ENCODE results near the gene TMEM91.
A peak's percentile ranks its signal among the peaks of the same experiment; 100 is the strongest.
"Not testable (repeated sequence)": the region's sequence is repeated elsewhere in the genome, so short reads cannot be mapped to it uniquely, and the experiment has no call there.

TMEM91 gene

GRCh38 chr19:41339936-41340335 lies 36.4 kb upstream of the TMEM91 start:
- no peaks in the 10 kb centered on the region for H3K27me3 Mint-ChIP-seq (ENCODE audit: low read depth)
- no peaks in the 10 kb centered on the region for H3K9me3 Mint-ChIP-seq
- H3K4me1 Mint-ChIP-seq: no peaks in the 10 kb centered on the region
- H3K36me3 Mint-ChIP-seq (ENCODE audit: low read depth): peaks cover 20% of the 10 kb centered on the region
- TF ChIP-seq CTCF (IDR thresholded peaks at IDR 0.05; ENCODE audit: unreplicated experiment in 3 of 3): no peak
- H3K27ac Mint-ChIP-seq: no peak overlapping the region
- no peak overlapping the region for H3K4me3 Mint-ChIP-seq

DNA sequence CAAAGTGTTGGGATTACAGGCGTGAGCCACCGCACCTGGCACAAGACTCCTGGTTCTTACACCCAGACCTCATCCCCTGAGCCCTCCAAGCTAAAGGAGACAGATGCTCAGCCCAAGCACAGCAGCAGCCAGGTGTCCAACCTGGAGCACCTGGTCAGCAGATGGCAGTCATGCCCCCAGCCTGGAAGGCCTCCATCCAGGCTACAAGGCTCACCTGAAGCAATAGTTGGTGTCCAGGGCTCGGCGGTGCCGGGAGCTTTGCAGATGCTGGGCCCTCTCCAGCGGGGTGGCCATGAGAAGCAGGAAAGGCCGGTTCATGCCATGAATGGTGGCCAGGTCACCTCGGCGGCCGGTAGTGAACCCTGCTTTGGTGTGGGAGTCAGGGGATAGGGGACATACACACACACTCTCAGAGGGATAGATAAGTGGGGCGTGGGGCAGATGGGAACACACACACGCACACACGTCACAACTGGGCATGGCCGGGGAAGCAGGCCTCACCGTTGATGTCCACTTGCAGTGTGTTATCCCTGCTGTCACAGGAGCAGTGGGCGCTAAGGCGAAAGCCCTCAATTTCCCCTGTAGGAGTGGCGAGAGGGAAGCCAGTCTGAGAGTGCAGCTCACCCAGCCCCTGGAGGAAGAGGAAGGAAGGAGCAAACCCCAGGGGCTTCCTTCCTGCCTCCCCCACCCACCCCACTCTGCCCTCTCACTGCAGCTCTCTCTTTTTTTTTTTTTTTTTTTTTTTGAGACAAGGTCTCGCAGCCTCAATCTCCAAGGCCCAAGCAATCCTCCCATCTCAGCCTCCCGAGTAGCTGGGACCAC lies 34.5 kb upstream of the TMEM91 start:
- no peaks in the 10 kb centered on the region for H3K4me1 Mint-ChIP-seq
- no peak overlapping the region for H3K27ac Mint-ChIP-seq
- TF ChIP-seq CTCF (IDR thresholded peaks at IDR 0.05; ENCODE audit: unreplicated experiment in 3 of 3): no peak
- H3K36me3 Mint-ChIP-seq (ENCODE audit: low read depth): peaks cover 20% of the 10 kb centered on the region
- no peaks in the 10 kb centered on the region for H3K27me3 Mint-ChIP-seq (ENCODE audit: low read depth)
- no peak overlapping the region for H3K4me3 Mint-ChIP-seq
- H3K9me3 Mint-ChIP-seq: no peaks in the 10 kb centered on the region

GRCh38 chr19:41344162-41344561 lies 32.2 kb upstream of the TMEM91 start:
- no peak overlapping the region for H3K4me3 Mint-ChIP-seq
- no peak overlapping the region for H3K27ac Mint-ChIP-seq
- no peaks in the 10 kb centered on the region for H3K9me3 Mint-ChIP-seq
- H3K4me1 Mint-ChIP-seq: no peaks in the 10 kb centered on the region
- H3K27me3 Mint-ChIP-seq (ENCODE audit: low read depth): peaks cover 5% of the 10 kb centered on the region
- TF ChIP-seq CTCF (IDR thresholded peaks at IDR 0.05; ENCODE audit: unreplicated experiment in 3 of 3): no peak
- H3K36me3 Mint-ChIP-seq (ENCODE audit: low read depth): peaks cover 19% of the 10 kb centered on the region

DNA sequence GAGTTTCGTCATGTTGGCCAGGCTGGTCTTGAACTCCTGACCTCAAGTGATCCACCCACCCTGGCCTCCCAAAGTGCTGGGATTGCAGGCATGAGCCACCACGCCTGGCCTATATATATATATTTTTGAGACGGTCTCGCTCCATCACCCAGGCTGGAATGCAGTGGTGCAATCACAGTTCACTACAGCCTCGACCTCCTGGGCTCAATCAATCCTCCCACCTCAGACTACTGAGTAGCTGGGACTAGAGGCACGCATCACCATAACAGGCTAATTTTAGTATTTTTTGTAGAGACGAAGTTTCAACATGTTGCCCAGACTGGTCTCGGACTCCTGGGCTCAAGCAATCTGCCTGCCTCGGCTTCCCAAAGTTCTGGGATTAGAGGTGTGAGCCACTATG lies 29.4 kb upstream of the TMEM91 start:
- H3K27me3 Mint-ChIP-seq (ENCODE audit: low read depth): peaks cover 30% of the 10 kb centered on the region
- H3K4me3 Mint-ChIP-seq; H3K9me3 Mint-ChIP-seq; H3K36me3 Mint-ChIP-seq (ENCODE audit: low read depth); H3K27ac Mint-ChIP-seq: not testable (repeated sequence)
- H3K4me1 Mint-ChIP-seq: peaks cover 11% of the 10 kb centered on the region

GRCh38 chr19:41350735-41351338 lies 25.5 kb upstream of the TMEM91 start:
- Mint-ChIP-seq H3K9me3 (no peaks in the 10 kb centered on the region), H3K36me3 (ENCODE audit: low read depth) (peaks cover 4% of the 10 kb centered on the region), H3K4me1 (peaks cover 26% of the 10 kb centered on the region), H3K27me3 (ENCODE audit: low read depth) (peaks cover 53% of the 10 kb centered on the region), H3K27ac (peak overlapping the region; percentile 19 to 75 (median 43)), H3K4me3 (peak overlapping the region; percentile 87 to 97 (median 89))
- TF ChIP-seq CTCF (IDR thresholded peaks at IDR 0.05; ENCODE audit: unreplicated experiment in 3 of 3): no peak

- Mint-ChIP-seq H3K4me1 (peaks cover 26% of the 10 kb centered on the region), H3K27me3 (ENCODE audit: low read depth) (peaks cover 53% of the 10 kb centered on the region), H3K9me3 (no peaks in the 10 kb centered on the region), H3K27ac (peak overlapping the region; percentile 19 to 42 (median 26)), H3K4me3 (peak overlapping the region; percentile 88 to 97 (median 96)), H3K36me3 (ENCODE audit: low read depth) (peaks cover 4% of the 10 kb centered on the region)
- no peak for TF ChIP-seq CTCF (IDR thresholded peaks at IDR 0.05; ENCODE audit: unreplicated experiment in 3 of 3)
Observed at GRCh38 chr19:41351339-41352245, 24.7 kb upstream of the TMEM91 start.
